ENCODE results near the gene TRHDE.

GRCh38 chr12:72272731-72273498, 745 bp downstream of the TRHDE start:
- TF ChIP-seq ZNF529 (tag by site-specific recombination; IDR thresholded peaks at IDR 0.05; ENCODE audit: insufficient replicate concordance), result no peak
- no peak for TF ChIP-seq ZNF585B (tag by site-specific recombination; IDR thresholded peaks at IDR 0.05)
- TF ChIP-seq ZNF311 (tag by site-specific recombination; IDR thresholded peaks at IDR 0.05; ENCODE audit: borderline replicate concordance), result no peak
- TF ChIP-seq, protein P1, sequence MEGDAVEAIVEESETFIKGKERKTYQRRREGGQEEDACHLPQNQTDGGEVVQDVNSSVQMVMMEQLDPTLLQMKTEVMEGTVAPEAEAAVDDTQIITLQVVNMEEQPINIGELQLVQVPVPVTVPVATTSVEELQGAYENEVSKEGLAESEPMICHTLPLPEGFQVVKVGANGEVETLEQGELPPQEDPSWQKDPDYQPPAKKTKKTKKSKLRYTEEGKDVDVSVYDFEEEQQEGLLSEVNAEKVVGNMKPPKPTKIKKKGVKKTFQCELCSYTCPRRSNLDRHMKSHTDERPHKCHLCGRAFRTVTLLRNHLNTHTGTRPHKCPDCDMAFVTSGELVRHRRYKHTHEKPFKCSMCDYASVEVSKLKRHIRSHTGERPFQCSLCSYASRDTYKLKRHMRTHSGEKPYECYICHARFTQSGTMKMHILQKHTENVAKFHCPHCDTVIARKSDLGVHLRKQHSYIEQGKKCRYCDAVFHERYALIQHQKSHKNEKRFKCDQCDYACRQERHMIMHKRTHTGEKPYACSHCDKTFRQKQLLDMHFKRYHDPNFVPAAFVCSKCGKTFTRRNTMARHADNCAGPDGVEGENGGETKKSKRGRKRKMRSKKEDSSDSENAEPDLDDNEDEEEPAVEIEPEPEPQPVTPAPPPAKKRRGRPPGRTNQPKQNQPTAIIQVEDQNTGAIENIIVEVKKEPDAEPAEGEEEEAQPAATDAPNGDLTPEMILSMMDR (tag by site-specific recombination; IDR thresholded peaks at IDR 0.05), result no peak
- TF ChIP-seq, protein P2, sequence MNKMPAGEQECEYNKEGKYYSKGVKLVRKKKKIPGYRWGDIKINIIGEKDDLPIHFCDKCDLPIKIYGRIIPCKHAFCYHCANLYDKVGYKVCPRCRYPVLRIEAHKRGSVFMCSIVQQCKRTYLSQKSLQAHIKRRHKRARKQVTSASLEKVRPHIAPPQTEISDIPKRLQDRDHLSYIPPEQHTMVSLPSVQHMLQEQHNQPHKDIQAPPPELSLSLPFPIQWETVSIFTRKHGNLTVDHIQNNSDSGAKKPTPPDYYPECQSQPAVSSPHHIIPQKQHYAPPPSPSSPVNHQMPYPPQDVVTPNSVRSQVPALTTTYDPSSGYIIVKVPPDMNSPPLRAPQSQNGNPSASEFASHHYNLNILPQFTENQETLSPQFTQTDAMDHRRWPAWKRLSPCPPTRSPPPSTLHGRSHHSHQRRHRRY (tag by site-specific recombination; IDR thresholded peaks at IDR 0.05), result no peak
